Stimulated activated CD8-positive, alpha-beta memory T cell treated with anti-CD3 and anti-CD28 coated beads, Interleukin-15, amount 100 ng/mL, for 48 hours (primary cell): Measurements from ENCODE around the gene CCL4L2.
"Not testable (repeated sequence)": the region's sequence is repeated elsewhere in the genome, so short reads cannot be mapped to it uniquely, and the experiment has no call there.

Experiments used
- DNase-seq, 2 donors: peaks; one replicate each; pipeline ENCODE4 v3.0.0-alpha.2; 2020; ENCODE audit warnings: low read depth in 2 of 2

The CCL4L2 gene

DNA sequence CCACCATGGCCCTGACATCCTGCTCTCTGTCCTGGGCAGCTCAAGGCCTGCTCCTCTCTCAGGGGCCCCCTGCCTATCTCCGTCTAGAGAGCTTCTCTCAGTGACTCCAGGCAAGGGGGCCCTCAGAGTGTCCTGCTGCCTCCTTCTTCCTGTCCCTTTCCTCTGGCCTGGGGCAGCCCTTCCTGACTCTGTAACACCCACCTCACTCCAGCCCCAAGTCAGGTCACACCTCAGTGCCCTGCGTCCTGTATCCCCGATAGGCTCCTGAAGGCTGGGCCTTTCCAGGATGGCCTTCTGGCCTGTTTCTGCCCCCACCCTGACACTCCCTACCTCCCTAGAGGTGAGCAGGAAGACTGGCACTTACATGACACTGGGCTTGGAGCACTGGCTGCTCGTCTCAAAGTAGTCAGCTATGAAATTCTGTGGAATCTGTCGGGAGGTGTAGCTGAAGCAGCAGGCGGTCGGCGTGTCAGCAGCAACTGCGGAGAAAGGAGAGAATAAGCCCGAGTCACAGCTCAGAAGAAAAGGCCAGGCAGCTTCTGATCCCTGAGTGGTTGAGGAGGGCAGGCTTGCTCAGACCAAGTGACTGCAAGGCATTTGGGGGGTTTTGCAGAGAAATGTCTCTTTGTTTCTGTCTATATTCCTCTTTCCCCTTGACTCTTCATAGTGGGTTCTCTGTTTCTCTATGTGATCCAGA, 15.3 kb upstream of the CCL4L2 start:
- no peak for DNase-seq

DNA sequence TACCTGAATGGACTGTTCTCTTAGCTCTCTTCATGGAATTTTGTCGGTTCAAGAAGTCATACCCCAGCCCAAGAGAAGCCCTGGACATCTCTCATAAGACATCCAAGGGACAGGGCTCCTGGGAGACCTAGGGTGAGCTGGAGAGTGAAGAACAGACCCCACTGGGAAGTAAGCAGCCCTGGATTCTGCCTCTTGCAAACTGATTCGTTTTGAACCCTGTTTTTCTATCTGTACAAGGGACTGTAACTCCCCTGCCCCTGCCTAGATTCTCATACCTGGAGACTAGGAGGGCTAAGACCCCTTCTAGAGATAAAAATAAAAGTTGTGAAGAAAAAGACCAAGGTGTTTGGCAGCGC, 14.8 kb upstream of the CCL4L2 start:
- no peak for DNase-seq

DNA sequence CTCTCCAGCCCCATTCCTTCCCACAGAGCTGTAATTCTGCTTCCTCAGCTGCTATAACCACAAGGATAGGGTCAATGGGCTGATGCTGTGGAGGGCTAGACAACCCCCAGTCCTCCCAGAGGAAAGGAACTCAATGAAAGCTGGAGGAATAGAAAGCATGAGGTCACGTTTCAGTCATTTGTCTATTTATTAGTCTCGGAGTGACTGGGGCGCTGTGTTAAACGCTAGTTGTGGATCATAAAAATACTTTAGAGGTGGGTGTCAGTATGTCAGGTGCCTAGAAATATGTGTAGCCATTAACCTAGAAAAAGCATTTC, 13.5 kb upstream of the CCL4L2 start:
- DNase-seq, result no peak

DNA sequence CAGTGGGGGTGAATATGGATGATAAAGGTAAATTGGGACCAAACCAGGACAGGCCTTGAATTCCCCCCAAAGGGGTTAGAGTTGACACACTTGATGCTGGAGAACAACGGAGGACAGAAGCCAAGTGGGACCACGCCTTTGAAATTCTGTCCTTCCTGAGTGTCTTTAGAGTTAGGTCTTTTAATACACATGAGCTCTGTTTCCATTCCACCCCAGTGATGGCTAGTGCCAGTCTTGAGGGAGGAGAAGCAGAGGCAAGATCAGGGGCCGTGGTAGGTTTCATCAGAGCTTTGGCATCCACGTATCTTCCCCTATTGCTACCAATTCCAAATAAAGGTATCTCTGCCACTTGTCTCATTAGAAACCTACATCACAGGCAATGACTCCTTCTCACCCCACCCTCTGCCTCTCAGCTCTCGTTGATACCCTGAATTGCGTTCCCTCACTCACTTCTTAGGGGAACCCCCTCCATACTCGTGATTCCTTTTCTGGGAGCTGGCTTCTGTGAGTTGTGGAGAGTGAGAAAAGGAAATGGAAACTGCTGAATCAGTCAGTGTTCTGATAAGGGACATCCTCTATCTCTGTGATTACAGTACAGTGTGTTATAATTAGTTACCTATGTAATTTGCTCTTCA, 11.9 kb upstream of the CCL4L2 start:
- DNase-seq, result peak in 1 of 2 donors; percentile 45

DNA sequence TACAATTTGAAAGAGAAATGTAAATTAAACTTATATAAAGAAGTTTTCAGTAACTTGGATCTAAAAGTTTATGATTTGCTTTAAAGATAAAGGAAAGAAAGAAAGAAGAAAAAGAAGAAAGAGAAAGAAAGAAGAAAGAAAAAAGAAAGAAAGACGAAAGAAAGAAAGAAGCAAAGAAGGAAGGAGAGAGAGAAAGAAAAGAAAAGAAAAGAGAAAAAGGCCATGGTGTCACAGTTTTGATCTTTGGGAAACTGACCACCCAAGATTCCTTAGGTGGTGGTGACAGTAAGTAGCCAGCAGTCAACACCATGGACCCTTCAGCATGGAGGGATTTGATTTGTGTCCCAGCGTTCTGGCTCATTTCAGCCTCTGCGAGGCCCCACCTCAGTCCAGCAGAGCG, 9.8 kb upstream of the CCL4L2 start:
- not testable (repeated sequence) for DNase-seq

DNA sequence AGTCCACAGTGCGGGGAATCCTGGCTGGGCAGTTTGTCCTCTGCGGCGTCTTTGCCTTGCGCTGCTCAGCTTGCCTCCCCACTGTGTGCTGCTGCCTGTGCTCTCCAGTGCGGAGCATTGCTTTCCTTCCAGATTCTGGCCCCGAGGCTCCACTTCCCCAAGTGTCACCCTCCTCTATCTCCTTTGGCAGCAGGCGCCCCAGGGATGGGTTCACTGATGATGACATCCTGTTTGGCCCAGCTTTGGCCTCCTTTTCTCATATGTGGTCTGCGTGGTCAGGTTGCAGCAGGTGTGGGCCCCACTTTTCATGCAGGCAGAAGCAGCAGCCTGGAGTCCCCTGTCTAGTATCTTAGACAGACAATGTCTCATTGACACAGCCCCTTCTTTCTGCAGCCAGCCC, 9.4 kb upstream of the CCL4L2 start:
- not testable (repeated sequence) for DNase-seq

DNA sequence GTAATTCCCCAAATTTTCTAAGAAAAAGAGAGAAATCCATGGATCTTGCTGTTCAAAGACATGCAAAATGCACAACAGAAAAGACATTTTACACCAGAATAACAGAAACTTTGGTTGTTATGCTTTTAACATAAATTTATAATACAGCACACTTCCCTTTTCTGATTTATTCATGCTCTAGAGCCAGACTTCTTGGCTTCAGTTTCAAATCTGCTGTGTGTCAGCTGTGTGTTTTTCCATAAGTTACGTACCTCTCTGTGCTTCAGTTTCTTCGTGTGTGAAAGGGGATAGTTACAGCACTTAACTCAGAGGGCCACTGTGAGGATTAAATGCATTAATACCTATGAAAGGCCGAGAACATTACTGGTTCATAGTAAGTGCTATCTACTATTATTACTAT, 7.5 kb upstream of the CCL4L2 start:
- DNase-seq, result no peak

DNA sequence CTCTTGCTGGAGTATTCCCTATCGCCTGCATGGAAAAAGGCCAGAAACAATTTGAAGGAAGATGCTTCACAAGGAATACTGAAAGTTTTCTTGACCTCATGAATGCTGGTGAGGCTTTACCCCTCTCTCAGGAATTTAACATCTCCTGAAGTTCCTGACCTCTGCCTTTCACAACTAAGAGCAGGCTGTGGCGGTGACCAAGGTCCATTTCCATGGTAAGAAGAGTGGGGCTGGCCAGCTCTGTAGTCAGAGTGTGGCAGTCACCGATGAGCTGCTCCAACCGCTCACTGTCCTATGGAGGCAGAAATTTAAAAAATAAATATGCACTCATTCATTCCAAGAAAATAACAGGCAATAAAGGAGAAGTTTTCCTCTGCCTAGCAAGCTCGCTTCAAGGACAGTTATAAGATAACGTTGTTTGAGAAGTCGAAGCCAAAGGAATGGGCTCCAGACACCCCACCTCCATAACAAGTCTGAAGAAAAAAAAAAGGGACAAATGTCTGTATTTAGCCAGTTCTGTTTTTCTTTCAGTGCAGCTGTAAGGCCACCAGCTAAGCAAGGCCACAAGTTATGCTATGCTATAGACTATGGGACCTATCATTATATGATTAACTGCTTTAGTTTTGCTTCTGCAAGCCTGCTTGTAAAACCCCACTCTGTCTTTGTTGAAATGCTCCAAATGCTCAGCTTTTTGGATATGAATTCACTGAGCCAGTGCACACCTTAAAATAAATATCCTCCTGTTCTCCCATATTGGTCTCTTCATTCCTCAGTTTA, 6.0 kb upstream of the CCL4L2 start:
- no peak for DNase-seq

DNA sequence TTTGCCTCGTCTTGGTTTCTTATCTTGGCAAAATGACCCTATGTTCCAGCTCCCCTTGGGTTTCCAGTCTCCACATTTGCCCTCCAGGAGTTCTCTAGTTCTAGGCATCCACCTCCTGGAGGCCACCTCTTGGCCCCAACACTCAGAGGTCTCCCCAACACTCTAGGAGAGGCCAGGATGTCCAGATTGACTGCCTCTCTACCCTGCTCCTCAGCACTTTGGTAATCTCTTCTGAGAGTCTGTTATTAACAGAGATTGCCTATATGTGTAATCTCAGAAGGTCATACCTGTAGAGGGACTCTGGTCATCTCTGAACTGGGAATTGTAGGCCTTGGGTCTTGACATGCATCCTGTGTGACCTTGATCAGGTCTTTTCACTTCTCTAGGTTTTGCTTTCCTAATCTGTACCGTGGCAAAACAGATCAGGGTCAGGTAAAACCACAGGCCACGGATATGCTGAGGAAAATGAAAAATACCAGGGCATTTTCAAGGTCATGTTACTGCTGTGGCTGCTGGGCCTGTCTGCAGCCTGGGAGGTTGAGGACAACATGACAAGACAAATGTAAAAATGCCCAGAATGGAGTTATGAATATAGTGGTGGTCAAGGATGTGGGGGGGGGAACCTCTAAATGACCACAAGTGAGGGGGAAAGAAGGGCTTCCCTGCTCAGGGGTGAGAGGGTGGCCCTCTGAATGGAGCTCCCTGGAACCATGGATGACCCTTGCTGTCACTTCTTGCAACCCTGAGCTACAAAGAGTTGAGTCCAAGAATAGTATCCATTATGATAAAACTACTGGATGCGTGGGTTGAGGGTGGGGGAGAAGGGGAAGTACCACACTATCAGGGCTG, 5.0 kb upstream of the CCL4L2 start:
- DNase-seq, result no peak

DNA sequence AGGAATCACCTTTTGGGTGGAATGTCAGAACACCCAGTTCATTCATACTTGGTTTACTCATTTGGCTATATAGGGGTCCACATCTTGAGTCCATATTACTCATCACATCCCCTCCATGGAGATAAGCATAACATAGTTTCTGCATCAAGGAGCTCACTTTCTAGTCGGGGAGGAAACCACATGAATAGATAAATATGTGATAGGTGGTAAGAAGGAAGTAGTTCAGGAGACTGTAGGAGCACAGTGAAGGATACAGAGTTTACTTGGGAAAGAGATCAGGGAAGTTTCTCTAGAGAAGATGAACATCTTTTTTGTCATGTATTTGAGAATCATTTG, 4.4 kb upstream of the CCL4L2 start:
- DNase-seq, result not testable (repeated sequence)

DNA sequence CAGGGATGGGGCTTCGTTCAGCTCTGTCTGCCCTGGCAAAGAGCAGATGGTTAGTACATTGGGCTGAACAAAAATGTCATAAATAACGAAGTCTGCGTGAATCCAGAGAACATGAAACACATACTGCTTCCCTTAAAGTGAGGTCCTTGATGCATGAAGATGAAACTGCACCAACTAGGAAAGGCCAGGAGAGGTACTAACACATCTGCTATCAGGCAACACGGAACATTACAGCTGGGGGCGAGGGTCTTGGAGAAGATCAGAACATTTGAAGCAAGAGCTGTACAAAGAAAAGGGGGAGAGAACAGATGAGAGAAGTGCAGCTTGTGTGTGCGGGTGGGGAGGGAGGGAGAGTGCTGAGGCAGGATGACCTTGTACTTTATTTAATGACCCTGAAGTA, 3.5 kb upstream of the CCL4L2 start:
- DNase-seq, result not testable (repeated sequence)

DNA sequence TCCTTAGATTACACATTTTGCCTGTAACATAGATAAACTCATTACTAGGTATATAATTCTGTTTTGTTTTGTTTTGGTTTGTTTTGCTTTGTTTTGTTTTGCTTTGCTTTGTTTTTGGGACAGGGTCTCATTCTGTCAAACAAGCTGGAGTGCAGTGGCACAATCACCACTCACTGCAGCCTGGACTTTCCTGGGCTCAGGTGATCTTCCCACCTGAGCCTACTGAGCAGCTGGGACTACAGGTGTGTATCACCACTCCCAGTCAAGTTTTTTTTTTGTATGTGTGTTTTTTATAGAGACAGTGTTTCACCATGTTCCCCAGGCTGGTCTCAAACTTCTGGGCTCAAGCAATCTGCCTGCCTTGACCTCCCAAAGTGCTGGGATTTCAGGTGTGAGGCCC, 1.3 kb upstream of the CCL4L2 start:
- DNase-seq, result no peak

DNA sequence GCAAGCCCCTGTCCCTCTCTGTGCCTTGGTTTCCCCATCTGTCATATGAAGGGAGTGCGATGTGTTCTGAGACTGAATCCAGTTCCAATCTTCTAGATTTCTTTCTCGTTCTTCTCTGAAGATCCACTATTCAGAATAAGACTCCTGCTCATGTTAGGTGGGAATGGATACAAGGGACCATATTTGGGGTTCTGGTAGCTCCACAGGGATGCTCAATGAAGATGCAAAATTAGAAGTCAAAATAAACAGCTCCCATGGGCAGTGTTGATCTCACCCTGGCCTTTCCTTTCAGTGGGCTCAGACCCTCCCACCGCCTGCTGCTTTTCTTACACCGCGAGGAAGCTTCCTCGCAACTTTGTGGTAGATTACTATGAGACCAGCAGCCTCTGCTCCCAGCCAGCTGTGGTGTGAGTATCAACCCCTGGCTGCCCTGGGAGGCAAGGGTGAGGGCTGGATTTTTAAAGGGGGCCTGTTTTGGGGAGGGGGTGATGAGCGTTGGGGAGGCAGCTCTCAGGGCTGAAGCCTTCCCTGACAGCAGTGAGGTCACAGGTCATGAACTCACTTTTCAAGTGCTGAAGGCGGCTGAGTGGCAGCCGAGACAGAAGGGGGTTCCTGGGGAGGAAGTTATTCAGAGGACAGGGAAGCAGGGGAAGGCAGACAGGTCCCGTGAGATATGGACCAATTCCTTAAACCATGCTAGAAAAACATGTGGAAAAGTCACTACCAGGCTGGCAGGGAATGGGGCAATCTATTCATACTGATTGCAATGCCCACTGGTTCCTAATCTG, 815 bp downstream of the CCL4L2 start:
- not testable (repeated sequence) for DNase-seq

DNA sequence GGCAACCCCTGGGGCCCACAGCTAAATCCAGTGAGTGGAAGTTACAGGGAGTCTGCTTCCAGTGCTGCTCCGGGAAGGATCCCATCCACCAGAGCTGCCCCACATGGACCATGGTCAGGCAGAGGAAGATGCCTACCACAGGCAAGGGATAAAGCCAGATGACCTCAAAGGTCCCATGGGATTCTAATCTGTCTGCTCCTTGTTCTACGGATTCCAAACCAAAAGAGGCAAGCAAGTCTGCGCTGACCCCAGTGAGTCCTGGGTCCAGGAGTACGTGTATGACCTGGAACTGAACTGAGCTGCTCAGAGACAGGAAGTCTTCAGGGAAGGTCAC, 1.4 kb downstream of the CCL4L2 start:
- DNase-seq, result no peak

DNA sequence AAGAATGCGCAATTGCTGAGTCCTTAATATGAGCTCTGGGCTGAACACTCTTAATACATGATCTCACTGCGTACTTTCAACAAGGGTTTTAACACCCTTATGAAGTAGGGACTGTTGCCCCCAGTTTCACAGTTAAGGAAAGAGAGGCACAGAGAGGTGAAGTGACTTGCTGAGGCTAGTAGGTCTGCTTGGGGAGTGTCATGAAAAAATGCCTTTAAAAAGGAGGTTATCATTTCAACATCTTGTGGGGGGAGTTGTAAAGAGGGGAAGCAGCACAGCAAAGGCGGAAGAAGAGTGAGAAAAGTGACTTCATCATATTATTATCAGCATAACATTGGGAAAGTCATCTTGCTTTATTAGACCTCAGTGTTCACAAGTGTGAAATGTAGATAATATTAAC, 2.1 kb downstream of the CCL4L2 start:
- DNase-seq, result no peak

DNA sequence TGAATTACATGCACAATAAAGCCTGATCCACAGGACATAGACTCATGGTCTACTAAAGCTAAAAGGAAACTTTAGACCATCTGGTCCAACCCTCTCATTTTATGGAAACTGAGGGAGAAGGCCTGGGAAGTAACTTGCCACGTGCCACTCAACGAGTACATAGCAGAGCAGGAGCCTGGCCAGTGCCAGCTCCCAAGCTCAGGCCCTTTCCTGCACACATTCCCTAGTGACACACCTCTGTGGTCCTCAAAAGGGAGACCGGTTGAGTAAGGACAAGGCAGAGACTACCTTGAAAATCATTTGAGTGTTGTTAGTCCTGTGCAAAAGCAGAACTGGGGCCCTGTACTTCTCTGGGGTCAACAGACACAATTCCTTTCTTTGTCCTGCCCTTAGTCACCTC, 2.8 kb downstream of the CCL4L2 start:
- no peak for DNase-seq

DNA sequence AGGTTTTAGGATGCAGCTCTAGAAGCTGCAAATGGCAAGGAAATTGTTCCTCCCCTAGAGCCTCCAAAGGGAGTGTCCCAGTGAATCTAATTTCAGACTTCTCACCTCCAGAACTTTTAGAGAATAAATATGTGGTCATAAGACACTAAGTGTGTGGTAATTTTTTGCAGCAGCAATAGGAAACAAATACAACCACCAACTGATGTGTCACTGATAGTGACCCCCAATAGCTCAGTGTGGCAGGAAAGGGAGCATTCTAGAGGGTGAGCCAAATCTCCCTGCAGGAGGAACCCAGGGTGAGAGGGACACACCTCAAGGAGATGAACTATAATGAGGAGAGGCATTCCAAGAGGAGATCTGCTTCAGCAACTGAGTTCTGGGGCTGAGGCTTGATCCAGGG, 4.1 kb downstream of the CCL4L2 start:
- no peak for DNase-seq

DNA sequence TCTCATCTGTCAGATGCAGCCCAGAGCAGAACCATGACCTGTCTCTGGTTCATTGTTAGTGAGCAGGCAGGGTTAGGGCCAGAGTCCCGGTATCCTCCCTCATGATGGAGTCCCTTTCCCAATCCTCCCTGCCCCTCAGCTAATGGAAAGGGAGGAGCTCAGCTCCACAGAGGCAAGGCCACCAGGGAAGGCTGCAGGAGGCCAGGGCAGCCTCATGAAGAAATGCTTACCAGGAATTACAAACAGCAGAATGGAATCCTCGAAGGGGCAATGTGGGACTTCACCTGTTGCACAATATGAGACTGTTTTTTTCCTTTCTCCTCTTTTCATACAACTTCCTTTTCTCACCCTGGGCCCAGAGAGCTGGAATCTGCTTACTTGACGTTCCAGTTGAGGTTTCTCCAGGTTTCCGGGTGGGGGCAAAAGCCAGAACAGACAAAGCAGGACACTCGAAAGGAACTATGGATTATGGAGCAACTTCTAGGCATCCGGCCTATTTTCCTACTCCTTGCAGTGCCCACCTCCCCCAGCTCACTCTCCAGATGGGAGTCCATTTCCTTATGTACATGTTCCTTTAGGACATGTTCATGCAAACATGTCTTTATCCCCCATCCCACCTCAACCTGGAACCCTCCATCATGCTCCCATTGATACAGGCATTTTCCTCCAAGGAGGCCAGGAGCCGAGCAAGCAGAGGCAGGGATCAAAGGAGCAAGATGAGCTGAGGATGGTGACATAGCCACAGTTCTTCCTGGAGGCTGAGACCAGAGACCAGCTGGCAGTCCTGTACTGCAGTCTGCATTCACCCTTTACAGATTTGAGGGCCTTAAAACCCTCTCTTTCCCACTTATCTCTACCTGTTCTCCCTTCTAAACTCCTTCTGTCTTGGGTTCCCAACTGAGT, 4.8 kb downstream of the CCL4L2 start:
- not testable (repeated sequence) for DNase-seq

DNA sequence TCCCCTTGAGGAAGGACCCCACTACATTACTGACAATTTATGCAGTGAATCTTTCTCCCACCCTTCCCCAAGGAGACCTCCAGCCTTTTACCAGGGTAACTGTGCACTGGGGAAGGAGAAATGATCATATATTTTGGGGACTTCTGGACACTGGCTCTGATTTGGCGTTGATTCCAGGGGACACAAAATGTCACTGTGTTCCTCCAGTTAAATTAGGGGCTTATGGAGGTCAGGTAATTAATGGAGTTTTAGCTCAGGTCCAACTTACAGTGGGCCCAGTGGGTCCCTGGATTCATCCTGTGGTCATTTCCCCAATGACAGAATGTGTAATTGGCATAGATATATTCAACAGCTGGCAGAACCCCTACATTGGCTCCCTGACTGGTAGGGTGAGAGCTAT, 8.7 kb downstream of the CCL4L2 start:
- DNase-seq, result not testable (repeated sequence)

DNA sequence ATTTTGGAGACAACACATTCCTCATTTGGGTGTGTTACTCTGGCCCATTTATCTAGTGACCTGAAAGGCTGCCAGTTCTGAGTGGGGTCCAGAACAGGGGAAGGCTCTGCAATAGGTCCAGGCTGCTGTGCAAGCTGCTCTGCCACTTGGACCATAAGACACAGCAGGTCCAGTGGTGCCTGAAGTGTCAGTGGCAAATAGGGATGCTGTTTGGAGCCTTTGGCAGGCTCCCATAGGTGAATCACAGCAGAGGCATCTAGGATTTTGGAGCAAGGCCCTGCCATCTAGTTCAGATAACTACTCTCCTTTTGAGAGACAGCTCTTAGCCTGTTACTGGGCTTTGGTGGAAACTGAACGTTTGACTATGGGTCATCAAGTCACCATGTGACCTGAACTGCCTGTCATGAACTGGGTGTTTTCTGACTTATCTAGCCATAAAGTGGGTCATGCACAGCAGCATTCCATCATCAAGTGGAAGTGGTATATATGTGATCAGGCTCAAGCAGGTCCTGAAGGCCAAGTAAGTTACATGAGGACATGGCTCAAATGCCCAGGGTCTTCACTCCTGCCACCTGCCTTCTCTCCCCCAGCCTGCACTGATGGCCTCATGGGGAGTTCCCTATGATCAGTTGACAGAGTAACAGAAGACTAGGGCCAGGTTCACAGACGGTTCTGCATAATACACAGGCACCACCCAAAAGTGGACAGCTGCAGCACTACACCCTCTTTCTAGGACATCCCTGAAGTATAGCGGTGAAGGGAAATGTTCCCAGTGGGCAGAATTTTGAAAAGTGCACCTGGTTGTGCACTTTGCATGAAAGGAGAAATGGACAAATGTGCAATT, 10.1 kb downstream of the CCL4L2 start:
- DNase-seq, result not testable (repeated sequence)
